HepG2 (cell line): Measurements from ENCODE around the gene PPP2R2B. TPM values are rescaled to one million over a fixed set of nuclear protein-coding genes. Genes with fewer than 3 reads are reported as not detected.

Experiments
- ATAC-seq: fragments of 200-7000 bp; cut with Tn5 transposase; 3 replicates; pipeline ENCODE4 v1.9.1; 2020; ENCODE audit warnings: mild to moderate bottlenecking, moderate library complexity
- BruUV-seq: library from RNA; stranded (reverse); fragments of 400-500 nt; replicated peaks from 2 replicates; lab custom pipeline; 2021; lab: Mats Ljungman, UMichigan
- CTCF ChIA-PET: fragments of 300-600 bp; formaldehyde crosslinking; extraction: SDS; loops from one replicate; lab custom pipeline; 2021; ENCODE audit warnings: low total read pairs, inconsistent platforms, low intra/inter-chr PET ratio; lab: Yijun Ruan, JAX
- POLR2A ChIA-PET: fragments of 350-600 bp; sonication (Branson Sonifier 250); formaldehyde crosslinking; loops from one replicate; lab custom pipeline; 2020; ENCODE audit warnings: antibody characterized with exemption, inconsistent platforms; lab: Yijun Ruan, JAX
- DNase-seq: peaks from one replicate; pipeline ENCODE4 v3.0.0-alpha.2; 2015; ENCODE audit warnings: low spot score
- FAIRE-seq: peaks from 3 replicates; lab custom pipeline; 2011; peaks lifted over from hg19 to GRCh38; lab: Jason Lieb, UNC
- H2AFZ ChIP-seq: one replicate; pipeline ENCODE4 v1.6.1; 2011; ENCODE audit warnings: low read length, inconsistent platforms
- H3K27ac ChIP-seq: fragments of 300-600 bp; 3 replicates; pipeline ENCODE4 v1.8.0; 2011; ENCODE audit warnings: mixed run types, mild to moderate bottlenecking, mixed read lengths, low read length, inconsistent platforms; ENCODE audit not compliant: insufficient read depth; ENCODE audit errors: extremely low read length
- H3K27me3 ChIP-seq, 2 experiments: fragments of 200-600 bp in 1 of 2; 2 replicates in 1 of 2; 3 replicates in 1 of 2; pipeline versions ENCODE4 v1.6.0 to v1.8.0; 2011; ENCODE audit warnings: low read length in 2 of 2, mild to moderate bottlenecking in 2 of 2, moderate library complexity in 2 of 2, inconsistent platforms in 1 of 2; ENCODE audit not compliant: insufficient read depth in 2 of 2, control insufficient read depth in 1 of 2
- H3K36me3 ChIP-seq, 2 experiments: fragments of 200-600 bp in 1 of 2; replicated peaks in 1 of 2; 2 replicates in 1 of 2; 3 replicates in 1 of 2; pipeline versions ENCODE4 v1.5.1 to v1.8.0; 2011; ENCODE audit warnings: low read length in 2 of 2, inconsistent platforms in 1 of 2; ENCODE audit not compliant: insufficient read depth in 2 of 2, control insufficient read depth in 1 of 2
- H3K4me1 ChIP-seq: 2 replicates; pipeline ENCODE4 v1.5.1; 2012; ENCODE audit warnings: low read length, inconsistent platforms; ENCODE audit not compliant: insufficient read depth
- H3K4me2 ChIP-seq: 2 replicates; pipeline ENCODE4 v1.6.0; 2011; ENCODE audit warnings: low read depth, low read length, inconsistent platforms
- H3K4me3 ChIP-seq, 3 experiments: fragments of 200-600 bp in 1 of 3; sonication (generic), shearing (Covaris generic) in 1 of 3; replicated peaks in 1 of 3; 2 replicates each; pipeline ENCODE4 v1.5.1; 2011 to 2016; ENCODE audit warnings: low read length in 3 of 3, inconsistent platforms in 2 of 3, low read depth in 2 of 3, mild to moderate bottlenecking in 2 of 3, control low read depth in 1 of 3, mixed read lengths in 1 of 3; ENCODE audit not compliant: insufficient read depth in 1 of 3
- H3K79me2 ChIP-seq: one replicate; pipeline ENCODE4 v1.6.1; 2011; ENCODE audit warnings: low read length, inconsistent platforms; ENCODE audit not compliant: insufficient read depth
- H3K9ac ChIP-seq: 2 replicates; pipeline ENCODE4 v1.6.0; 2011; ENCODE audit warnings: mild to moderate bottlenecking, low read depth, low read length, inconsistent platforms; ENCODE audit not compliant: insufficient read depth
- H3K9me3 ChIP-seq: 2 replicates; pipeline ENCODE4 v1.5.1; 2012; ENCODE audit warnings: mild to moderate bottlenecking, low read length
- H4K20me1 ChIP-seq: 2 replicates; pipeline ENCODE4 v1.6.0; 2011; ENCODE audit warnings: inconsistent platforms, mild to moderate bottlenecking, low read length, moderate library complexity; ENCODE audit not compliant: insufficient read depth
- GPBP1L1 ChIP-seq: sonication (generic); formaldehyde crosslinking; IDR thresholded peaks from 2 replicates; pipeline ENCODE4 v1.5.0; 2020; ENCODE audit warnings: mild to moderate bottlenecking, missing genetic modification reagents
- MYPOP ChIP-seq: sonication (generic); formaldehyde crosslinking; IDR thresholded peaks from 2 replicates; pipeline ENCODE4 v1.8.1; 2023; ENCODE audit warnings: mild to moderate bottlenecking, moderate library complexity, missing genetic modification reagents
- TGIF2 ChIP-seq: IDR thresholded peaks from 2 replicates; pipeline ENCODE4 v1.6.1; 2016; ENCODE audit warnings: control low read depth, missing compliant biosample characterization
- ZFP41 ChIP-seq: sonication (generic); formaldehyde crosslinking; IDR thresholded peaks from 2 replicates; pipeline ENCODE4 v1.4.0; 2020; ENCODE audit warnings: mild to moderate bottlenecking, missing genetic modification reagents, borderline replicate concordance
- ZNF318 ChIP-seq: sonication (generic); formaldehyde crosslinking; IDR thresholded peaks from 2 replicates; pipeline ENCODE4 v1.4.0; 2020; ENCODE audit warnings: mild to moderate bottlenecking, missing genetic modification reagents
- ZNF484 ChIP-seq: sonication (generic); formaldehyde crosslinking; IDR thresholded peaks from 2 replicates; pipeline ENCODE4 v1.5.1; 2020; ENCODE audit warnings: mild to moderate bottlenecking, low read depth, missing genetic modification reagents, borderline replicate concordance
- WGBS: methylation state at CpG from one replicate; pipeline ENCODE4 v1.1.6; 2017; ENCODE audit warnings: low lambda C conversion rate; 5-methylcytosine and 5-hydroxymethylcytosine counted together
- in situ Hi-C: cut with HindIII; loops from 2 replicates; pipeline ENCODE4 v1.10.0; 2017; ENCODE audit warnings: low pct_unique_long_range_greater_than_20kb; ENCODE audit not compliant: extremely low pct_ligation_motif_present
- intact Hi-C: fragments of 100-400 bp; cut with micrococcal nuclease; formaldehyde crosslinking; loops from one replicate; pipeline ENCODE4 v1.10.0; 2022; ENCODE audit not compliant: unreplicated experiment
- polyA plus RNA-seq, 8 experiments: library from polyadenylated mRNA; depleted of rRNA in 3 of 8; stranded (reverse) in 7 of 8; unstranded in 1 of 8; fragments of >200 nt; fragmentation: Illumina TruSeq in 4 of 8; extraction: Trizol in 4 of 8; gene quantifications; 2 replicates each; pipeline versions ENCODE4 v1.2.1 to v1.2.3, GENCODE V29; 2011 to 2016; ENCODE audit warnings: low read depth in 4 of 8, missing spikeins in 1 of 8, mixed read lengths in 1 of 8; ENCODE audit not compliant: insufficient read depth in 1 of 8
- total RNA-seq, 5 experiments: library from RNA; depleted of rRNA; stranded (reverse); fragments of >200 nt; fragmentation: Illumina TruSeq; extraction: Trizol; gene quantifications; 2 replicates each; pipeline ENCODE4 v1.2.3, GENCODE V29; 2016; ENCODE audit warnings: low read depth in 1 of 5

The PPP2R2B gene
- total and polyA plus RNA-seq, 2 of the 13 experiments (the other 11 are each of a cell fraction or from before 2014, with no cell fraction given) = not detected

GRCh38 chr5:146813346-146814157 is 65.0 kb downstream of the PPP2R2B start:
- Histone ChIP-seq H3K9ac (no peak overlapping the region), H3K4me3 (no peak overlapping the region), H4K20me1 (no peaks in the 10 kb centered on the region), H3K27me3 (no peaks in the 10 kb centered on the region), H3K27ac (no peak overlapping the region), H3K4me1 (no peaks in the 10 kb centered on the region), H2AFZ (no peak overlapping the region), H3K36me3 (no peaks in the 10 kb centered on the region), H3K4me2 (no peak overlapping the region), H3K9me3 (no peaks in the 10 kb centered on the region), H3K79me2 (no peaks in the 10 kb centered on the region)
- BruUV-seq = no TSS peak
- FAIRE-seq (no peak), ATAC-seq (no peak), DNase-seq (no peak)
- in situ Hi-C loops (no loop called here), intact Hi-C loops (no loop called here)
- 42% methylated on average over 10 of the region's 10 CpGs for WGBS
- ChIA-PET POLR2A (no interaction called here), CTCF (no interaction called here)
- TF ChIP-seq ZNF484 (CRISPR knock-in tag) (no peak), MYPOP (no peak), ZFP41 (CRISPR knock-in tag) (no peak), TGIF2 (CRISPR knock-in tag) (no peak)

- Histone ChIP-seq H3K4me3 (no peak overlapping the region), H3K79me2 (no peaks in the 10 kb centered on the region), H3K27me3 (0 out of 5 replicates have a peak, but pooled peaks cover 0 to 8% of the 10 kb centered on the region in 2 experiments), H3K4me1 (no peaks in the 10 kb centered on the region), H2AFZ (no peak overlapping the region), H3K36me3 (no peaks in the 10 kb centered on the region), H3K9me3 (no peaks in the 10 kb centered on the region), H3K9ac (no peak overlapping the region), H3K27ac (no peak overlapping the region), H4K20me1 (no peaks in the 10 kb centered on the region), H3K4me2 (no peak overlapping the region)
- DNase-seq (no peak), FAIRE-seq (no peak), ATAC-seq (no peak)
- ChIA-PET CTCF (no interaction called here), POLR2A (no interaction called here)
- intact Hi-C loops = no loop called here
- in situ Hi-C loops = no loop called here
- no TSS peak for BruUV-seq
- 18% methylated on average over 1 of the region's 1 CpG for WGBS
- TF ChIP-seq ZNF318 (CRISPR knock-in tag) = no peak
- no peak for TF ChIP-seq GPBP1L1 (CRISPR knock-in tag)
These were observed 73.5 kb downstream of the PPP2R2B start for GRCh38 chr5:146805081-146805480.
